Liver (tissue), 9 donors: ENCODE results near the gene RANBP17. TPM values are rescaled to one million over a fixed set of nuclear protein-coding genes. Genes with fewer than 3 reads are reported as not detected.

Experiments
- DNase-seq: peaks from one replicate; pipeline ENCODE4 v3.0.0-alpha.2; 2017; ENCODE audit warnings: low spot score
- H3K27ac ChIP-seq, 2 donors: one replicate each; pipeline ENCODE4 v1.7.0; 2013; ENCODE audit warnings: inconsistent platforms in 2 of 2, low read length in 2 of 2, control low read depth in 1 of 2, low read depth in 1 of 2, mild to moderate bottlenecking in 1 of 2
- H3K27me3 ChIP-seq, 4 donors: one replicate each; pipeline versions ENCODE4 v1.6.1 to v1.7.0; 2013; ENCODE audit warnings: low read length in 3 of 4, inconsistent platforms in 1 of 4, mild to moderate bottlenecking in 1 of 4, moderate library complexity in 1 of 4; ENCODE audit not compliant: control insufficient read depth in 4 of 4, insufficient read depth in 4 of 4
- H3K36me3 ChIP-seq, 4 donors: one replicate each; pipeline versions ENCODE4 v1.6.1 to v1.7.0; 2013; ENCODE audit warnings: low read length in 3 of 4, mild to moderate bottlenecking in 3 of 4, low read depth in 1 of 4, moderate library complexity in 1 of 4; ENCODE audit not compliant: control insufficient read depth in 4 of 4, insufficient read depth in 3 of 4
- H3K4me1 ChIP-seq, 4 donors: one replicate each; pipeline versions ENCODE4 v1.6.1 to v1.7.0; 2013; ENCODE audit warnings: low read length in 3 of 4, mild to moderate bottlenecking in 3 of 4, moderate library complexity in 1 of 4; ENCODE audit not compliant: control insufficient read depth in 4 of 4, insufficient read depth in 4 of 4
- H3K4me3 ChIP-seq, 3 donors: one replicate each; pipeline versions ENCODE4 v1.6.1 to v1.7.0; 2013; ENCODE audit warnings: low read length in 3 of 3, control low read depth in 1 of 3, low read depth in 1 of 3, mild to moderate bottlenecking in 1 of 3
- H3K9ac ChIP-seq, 2 donors: one replicate each; pipeline ENCODE4 v1.7.0; 2013; ENCODE audit warnings: low read length in 2 of 2, mild to moderate bottlenecking in 2 of 2, moderate library complexity in 2 of 2, control low read depth in 1 of 2, low read depth in 1 of 2
- H3K9me3 ChIP-seq, 4 donors: one replicate each; pipeline versions ENCODE4 v1.6.1 to v1.7.0; 2013; ENCODE audit warnings: low read length in 3 of 4; ENCODE audit not compliant: control insufficient read depth in 4 of 4
- FOXA1 ChIP-seq: IDR thresholded peaks from 2 replicates; pipeline ENCODE4 v1.6.1; 2016; ENCODE audit warnings: antibody characterized with exemption
- FOXA2 ChIP-seq: IDR thresholded peaks from 2 replicates; pipeline ENCODE4 v1.6.1; 2016; ENCODE audit warnings: antibody characterized with exemption
- GABPA ChIP-seq, 2 donors: IDR thresholded peaks in 1 of 2; conservative IDR thresholded peaks in 1 of 2; 2 replicates each; pipeline ENCODE4 v1.6.1; 2016; ENCODE audit warnings: antibody characterized with exemption in 2 of 2, mild to moderate bottlenecking in 1 of 2, moderate library complexity in 1 of 2
- HNF4A ChIP-seq, 2 donors: conservative IDR thresholded peaks; 2 replicates each; pipeline ENCODE4 v1.6.1; 2016; ENCODE audit warnings: antibody characterized with exemption in 2 of 2, mild to moderate bottlenecking in 2 of 2
- HNF4G ChIP-seq: IDR thresholded peaks from 2 replicates; pipeline ENCODE4 v1.6.1; 2016; ENCODE audit warnings: antibody characterized with exemption
- MAX ChIP-seq: IDR thresholded peaks from 2 replicates; pipeline ENCODE4 v1.6.1; 2016; ENCODE audit warnings: antibody characterized with exemption
- RAD21 ChIP-seq, 2 donors: IDR thresholded peaks; 2 replicates each; pipeline ENCODE4 v1.6.1; 2016; ENCODE audit warnings: antibody characterized with exemption in 2 of 2, mild to moderate bottlenecking in 2 of 2
- REST ChIP-seq: IDR thresholded peaks from 2 replicates; pipeline ENCODE4 v1.6.1; 2016; ENCODE audit warnings: antibody characterized with exemption, mild to moderate bottlenecking
- RXRA ChIP-seq, 2 donors: IDR thresholded peaks; 2 replicates each; pipeline ENCODE4 v1.6.1; 2017 to 2018; ENCODE audit warnings: antibody characterized with exemption in 2 of 2, mild to moderate bottlenecking in 1 of 2
- SP1 ChIP-seq: IDR thresholded peaks from 2 replicates; pipeline ENCODE4 v1.6.1; 2018; ENCODE audit warnings: antibody characterized with exemption, mild to moderate bottlenecking
- ZBTB33 ChIP-seq: IDR thresholded peaks from 2 replicates; pipeline ENCODE4 v1.6.1; 2016; ENCODE audit warnings: antibody characterized with exemption
- WGBS: extraction: QIAGEN DNeasy Blood & Tissue Kit; methylation state at CpG from one replicate; pipeline ENCODE4 v1.1.7; 2013; 5-methylcytosine and 5-hydroxymethylcytosine counted together
- polyA plus RNA-seq, 2 donors: library from polyadenylated mRNA; stranded (reverse) in 1 of 2; unstranded in 1 of 2; fragments of 200-250 nt in 1 of 2; fragments of >200 nt in 1 of 2; fragmentation: Nextera tagmentation in 1 of 2; extraction: Ambion mirVana in 1 of 2; gene quantifications; one replicate each; pipeline versions ENCODE4 v1.2.1 to v1.2.3, GENCODE V29; 2013 to 2015
- total RNA-seq, 2 donors: library from RNA; depleted of rRNA; stranded (reverse); fragments of >200 nt; gene quantifications; one replicate each; pipeline ENCODE4 v1.2.3, GENCODE V29; 2014
- donor health status: healthy.
- donor health status: healthy.
- donor health status: healthy.
- donor health status: healthy.
- donor health status: healthy.

The RANBP17 gene
- total and polyA plus RNA-seq, 4 donors, result 0.83 to 10.8 (median 7.9) TPM

GRCh38 chr5:170892196-170892595 lies 30.4 kb downstream of the RANBP17 start:
- no peak overlapping the region for H3K4me3 ChIP-seq
- 94% methylated on average over 2 of the region's 2 CpGs for WGBS

GRCh38 chr5:170894665-170895064 lies 32.8 kb downstream of the RANBP17 start:
- no peaks in the 10 kb centered on the region for H3K9me3 ChIP-seq
- no peak overlapping the region for H3K9ac ChIP-seq
- WGBS, result 13% methylated on average over 2 of the region's 2 CpGs
- TF ChIP-seq HNF4A (conservative IDR thresholded peaks at IDR 0.05) (peak in 1 of 2 donors; percentile 9), RXRA (IDR thresholded peaks at IDR 0.05) (no peak)
- H3K27me3 ChIP-seq, result no peaks in the 10 kb centered on the region
- DNase-seq, result no peak
- peaks cover 0 to 3% (median 0%) of the 10 kb centered on the region in 4 donors for H3K4me1 ChIP-seq
- H3K27ac ChIP-seq, result no peak overlapping the region
- no peak overlapping the region for H3K4me3 ChIP-seq
- H3K36me3 ChIP-seq, result no peaks in the 10 kb centered on the region

More at GRCh38 chr5:170892196-170892595, 30.4 kb downstream of the RANBP17 start:
- Histone ChIP-seq H3K27ac (no peak overlapping the region), H3K36me3 (no peaks in the 10 kb centered on the region), H3K27me3 (no peaks in the 10 kb centered on the region), H3K9ac (no peak overlapping the region), H3K4me1 (peaks cover 0 to 3% (median 0%) of the 10 kb centered on the region in 4 donors), H3K9me3 (no peaks in the 10 kb centered on the region)
- no peak for TF ChIP-seq HNF4G
- no peak for TF ChIP-seq FOXA1
- TF ChIP-seq ZBTB33, result no peak
- TF ChIP-seq SP1, result no peak
- no peak for TF ChIP-seq FOXA2
- TF ChIP-seq RXRA (IDR thresholded peaks at IDR 0.05), result no peak
- DNase-seq, result no peak

- TF ChIP-seq RAD21 (IDR thresholded peaks at IDR 0.05), result peak in 1 of 2 donors; percentile 43
- TF ChIP-seq SP1, result no peak
- no peak for TF ChIP-seq MAX
- no peak for TF ChIP-seq REST
- no peak for TF ChIP-seq GABPA (IDR thresholded peaks at IDR 0.05 in 1 of 2, conservative IDR thresholded peaks at IDR 0.05 in 1 of 2)
- Histone ChIP-seq H3K9me3 (peaks cover 0 to 1% (median 0%) of the 10 kb centered on the region in 4 donors), H3K27ac (no peak overlapping the region), H3K27me3 (no peaks in the 10 kb centered on the region), H3K4me1 (peaks cover 0 to 3% (median 0%) of the 10 kb centered on the region in 4 donors), H3K4me3 (no peak overlapping the region), H3K36me3 (no peaks in the 10 kb centered on the region), H3K9ac (no peak overlapping the region)
- 83% methylated on average over 9 of the region's 9 CpGs for WGBS
- no peak for DNase-seq
These were observed 35.0 kb downstream of the RANBP17 start for GRCh38 chr5:170896779-170897178.
